Progenitor cell of endocrine pancreas (in vitro differentiated cells): ENCODE data around the gene SLC13A5. TPM values are rescaled to one million over a fixed set of nuclear protein-coding genes. Genes with fewer than 3 reads are reported as not detected.
"Not testable (repeated sequence)": the region's sequence is repeated elsewhere in the genome, so short reads cannot be mapped to it uniquely, and the experiment has no call there.

Experiments used
- DNase-seq: peaks from one replicate; pipeline ENCODE4 v3.0.0; 2021; ENCODE audit warnings: low spot score; ENCODE audit not compliant: unreplicated experiment
- H3K27ac Mint-ChIP-seq: 2 replicates; pipeline ENCODE4 v1.8.0; 2021; ENCODE audit warnings: mild to moderate bottlenecking, moderate library complexity, mixed read lengths
- H3K27me3 Mint-ChIP-seq: 2 replicates; pipeline ENCODE4 v1.8.0; 2021; ENCODE audit warnings: mixed read lengths
- H3K36me3 Mint-ChIP-seq: 2 replicates; pipeline ENCODE4 v1.8.0; 2022; ENCODE audit warnings: mixed read lengths; ENCODE audit not compliant: insufficient read depth
- H3K4me1 Mint-ChIP-seq: 2 replicates; pipeline ENCODE4 v1.8.0; 2021; ENCODE audit warnings: low read depth, mixed read lengths
- H3K4me3 Mint-ChIP-seq: 2 replicates; pipeline ENCODE4 v1.8.0; 2021; ENCODE audit warnings: low read depth, mild to moderate bottlenecking, moderate library complexity, mixed read lengths
- H3K9me3 Mint-ChIP-seq: 2 replicates; pipeline ENCODE4 v1.8.0; 2021; ENCODE audit warnings: low read depth, mixed read lengths
- total RNA-seq: library from RNA; stranded (reverse); gene quantifications from 2 replicates; pipeline ENCODE4 v1.2.1, GENCODE V29; 2021
- TF ChIP-seq, protein P1 (sequence below): fragments of 200-600 bp; sonication (generic); IDR thresholded peaks from one replicate; pipeline ENCODE4 v1.5.0; 2021; ENCODE audit warnings: antibody characterized with exemption, mild to moderate bottlenecking; ENCODE audit not compliant: unreplicated experiment

SLC13A5 gene
- total RNA-seq, 1 donor from 2014 or later, result 0.93 TPM

DNA sequence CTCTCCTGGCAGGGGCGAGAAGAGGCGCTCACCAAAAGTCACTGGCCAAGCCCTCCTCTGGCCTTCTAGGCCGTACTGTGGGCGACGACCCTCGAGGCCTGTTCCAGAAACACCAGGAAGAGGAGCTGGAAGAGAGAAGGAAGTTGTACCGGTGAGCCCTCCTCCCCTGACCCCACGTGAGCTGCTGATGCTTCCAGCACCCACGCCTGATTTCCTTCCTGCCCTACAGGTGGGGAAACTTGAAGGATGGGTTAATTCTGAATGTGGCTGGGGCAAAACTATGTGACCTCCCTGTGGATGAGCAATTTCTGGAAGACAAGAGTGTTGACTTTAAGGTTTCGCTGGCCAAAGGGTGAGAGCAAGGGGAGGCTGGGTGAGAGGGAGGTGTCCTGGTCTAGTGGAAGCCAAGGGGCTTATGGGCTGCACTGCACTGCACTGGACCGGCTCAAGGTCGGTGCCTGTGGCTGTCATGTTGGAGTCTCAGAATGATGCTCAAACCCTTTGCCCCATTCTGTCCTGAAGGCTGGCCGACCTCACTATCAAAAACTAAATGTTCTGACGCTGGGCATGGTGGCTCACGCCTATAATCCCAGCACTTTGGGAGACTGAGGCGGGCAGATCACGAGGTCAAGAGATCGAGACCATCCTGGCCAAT is 55.4 kb downstream of the SLC13A5 start:
- Mint-ChIP-seq H3K9me3 (no peaks in the 10 kb centered on the region), H3K27me3 (peaks cover 40% of the 10 kb centered on the region), H3K4me3 (peak overlapping the region; percentile 74), H3K36me3 (no peaks in the 10 kb centered on the region), H3K27ac (no peak overlapping the region), H3K4me1 (peaks cover 21% of the 10 kb centered on the region)
- no peak for DNase-seq
- TF ChIP-seq, protein P1, sequence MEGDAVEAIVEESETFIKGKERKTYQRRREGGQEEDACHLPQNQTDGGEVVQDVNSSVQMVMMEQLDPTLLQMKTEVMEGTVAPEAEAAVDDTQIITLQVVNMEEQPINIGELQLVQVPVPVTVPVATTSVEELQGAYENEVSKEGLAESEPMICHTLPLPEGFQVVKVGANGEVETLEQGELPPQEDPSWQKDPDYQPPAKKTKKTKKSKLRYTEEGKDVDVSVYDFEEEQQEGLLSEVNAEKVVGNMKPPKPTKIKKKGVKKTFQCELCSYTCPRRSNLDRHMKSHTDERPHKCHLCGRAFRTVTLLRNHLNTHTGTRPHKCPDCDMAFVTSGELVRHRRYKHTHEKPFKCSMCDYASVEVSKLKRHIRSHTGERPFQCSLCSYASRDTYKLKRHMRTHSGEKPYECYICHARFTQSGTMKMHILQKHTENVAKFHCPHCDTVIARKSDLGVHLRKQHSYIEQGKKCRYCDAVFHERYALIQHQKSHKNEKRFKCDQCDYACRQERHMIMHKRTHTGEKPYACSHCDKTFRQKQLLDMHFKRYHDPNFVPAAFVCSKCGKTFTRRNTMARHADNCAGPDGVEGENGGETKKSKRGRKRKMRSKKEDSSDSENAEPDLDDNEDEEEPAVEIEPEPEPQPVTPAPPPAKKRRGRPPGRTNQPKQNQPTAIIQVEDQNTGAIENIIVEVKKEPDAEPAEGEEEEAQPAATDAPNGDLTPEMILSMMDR, result no peak

DNA sequence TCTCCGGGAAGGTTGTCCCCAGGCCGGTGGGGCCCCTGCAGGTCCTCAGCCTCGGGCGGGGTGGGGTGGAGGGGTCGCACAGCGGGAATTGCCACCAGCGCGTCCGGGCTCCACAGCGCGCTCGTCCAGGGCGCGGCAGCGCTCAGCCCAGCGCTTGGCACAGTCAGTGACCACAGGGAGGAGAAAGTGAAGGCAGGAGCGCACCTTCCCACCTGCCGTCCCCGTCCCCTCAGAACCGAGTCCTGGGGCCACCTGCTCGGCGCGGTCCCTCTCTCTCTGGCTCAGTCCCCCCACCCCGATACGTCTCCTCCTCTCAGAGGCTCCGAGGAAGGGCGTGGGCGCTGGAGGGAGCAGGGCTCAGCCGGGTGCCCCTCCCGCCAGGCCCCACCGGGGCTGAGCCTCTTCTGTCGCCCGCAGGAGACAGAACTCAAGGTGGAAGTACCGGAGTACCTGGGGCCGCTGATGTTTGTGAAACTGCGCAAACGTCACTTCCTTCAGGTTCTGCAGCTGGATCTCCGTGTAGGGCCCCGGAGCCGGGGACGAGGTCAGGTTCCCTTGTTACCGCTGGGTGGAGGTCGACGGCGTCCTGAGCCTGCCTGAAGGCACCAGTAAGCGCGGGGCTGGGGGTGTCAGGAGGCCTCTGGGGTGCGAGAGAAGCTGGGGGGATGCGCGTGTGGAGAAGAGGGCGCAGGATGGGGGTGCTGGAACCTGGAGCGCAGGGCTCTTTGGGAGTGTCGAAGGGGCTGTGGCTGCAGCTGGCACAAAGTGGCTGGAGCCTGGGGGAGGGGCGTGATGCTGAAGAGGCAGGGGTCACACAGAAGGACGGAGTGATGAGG is 56.2 kb downstream of the SLC13A5 start:
- Mint-ChIP-seq H3K4me3 (peak overlapping the region; percentile 74), H3K27me3 (peaks cover 42% of the 10 kb centered on the region), H3K4me1 (peaks cover 26% of the 10 kb centered on the region)
- DNase-seq, H3K27ac Mint-ChIP-seq, H3K9me3 Mint-ChIP-seq, H3K36me3 Mint-ChIP-seq: not testable (repeated sequence)

DNA sequence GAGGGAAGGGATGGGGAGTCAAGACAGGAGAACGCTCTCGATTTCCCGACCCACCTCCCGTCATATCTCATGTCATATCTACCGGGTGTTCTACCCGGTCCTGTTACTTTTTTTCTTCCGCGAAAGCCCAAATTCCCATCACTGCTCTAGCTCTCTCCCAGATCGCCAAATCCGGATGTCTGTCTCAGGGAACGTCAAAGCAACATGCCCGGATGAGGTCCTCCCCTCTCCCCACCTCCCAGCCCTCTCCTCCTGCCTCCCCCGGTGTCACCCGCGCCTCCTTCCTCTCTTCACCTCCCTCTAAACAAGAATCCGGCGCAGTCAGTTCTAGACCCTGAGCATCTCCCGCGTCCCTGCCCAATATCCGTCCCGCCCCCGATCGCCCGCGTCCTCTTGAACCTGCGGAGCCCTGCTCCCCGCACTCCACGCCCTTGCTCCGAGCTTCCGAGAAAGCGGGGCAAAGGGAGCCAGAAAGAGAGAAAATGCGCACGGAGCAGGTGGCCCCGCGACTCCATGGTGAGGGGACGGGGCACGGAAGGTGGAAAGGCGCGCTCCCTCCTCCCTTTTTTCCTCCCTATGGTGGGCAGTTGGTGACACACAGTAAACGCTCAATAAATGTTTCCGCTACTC is 57.3 kb downstream of the SLC13A5 start:
- H3K27ac Mint-ChIP-seq, result not testable (repeated sequence)

DNA sequence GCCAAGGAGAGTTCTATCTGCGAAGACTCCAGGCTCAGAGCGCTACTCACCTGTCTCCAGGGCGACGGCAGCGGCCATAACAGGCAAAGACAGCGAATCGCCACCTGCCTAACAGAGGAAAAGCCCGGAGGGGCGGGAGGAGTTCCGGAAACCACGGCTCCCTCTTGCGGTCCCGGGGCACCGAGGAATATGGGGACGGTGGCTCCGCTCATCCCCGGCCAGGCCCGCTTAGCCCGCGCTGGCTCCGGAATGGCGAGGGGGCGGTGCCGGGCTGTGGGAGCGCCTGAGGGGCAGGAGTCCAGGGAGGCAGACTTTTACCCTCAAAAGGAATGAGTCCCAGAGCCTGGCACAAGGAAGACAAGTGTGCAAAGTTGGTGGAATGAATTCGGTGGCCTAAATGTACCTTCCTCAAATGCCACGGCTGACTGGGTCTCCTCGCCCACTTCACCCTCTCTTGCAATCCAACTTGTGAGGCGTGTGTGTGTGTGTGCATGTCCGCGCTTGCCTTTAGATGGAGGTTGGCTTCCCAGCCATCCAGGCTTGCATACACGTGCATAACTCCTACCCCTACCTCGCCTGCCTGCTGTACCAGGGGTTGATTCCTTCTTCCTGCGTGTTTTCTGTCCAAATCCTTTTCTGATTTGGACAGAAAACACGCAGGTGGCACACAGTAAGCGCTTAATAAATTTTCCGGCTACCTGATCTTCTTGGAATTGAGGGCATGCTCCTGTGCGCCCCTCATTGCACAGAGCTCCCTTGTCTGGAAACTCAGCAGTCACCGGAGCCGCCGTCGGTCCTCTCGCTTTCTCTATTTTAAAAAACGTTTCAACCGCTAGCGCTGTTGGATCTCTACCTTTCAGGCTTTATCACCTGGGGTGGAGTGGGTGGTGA is 58.1 kb downstream of the SLC13A5 start:
- H3K4me3 Mint-ChIP-seq, result peak overlapping the region; percentile 65
- peaks cover 37% of the 10 kb centered on the region for H3K27me3 Mint-ChIP-seq
- TF ChIP-seq, protein P1, result no peak
- no peaks in the 10 kb centered on the region for H3K9me3 Mint-ChIP-seq
- H3K27ac Mint-ChIP-seq, result no peak overlapping the region
- peaks cover 31% of the 10 kb centered on the region for H3K4me1 Mint-ChIP-seq
- DNase-seq, result no peak
- no peaks in the 10 kb centered on the region for H3K36me3 Mint-ChIP-seq

More for the DNA sequence above, 57.3 kb downstream of the SLC13A5 start:
- H3K27me3 Mint-ChIP-seq, result peaks cover 42% of the 10 kb centered on the region
- not testable (repeated sequence) for H3K9me3 Mint-ChIP-seq, DNase-seq, H3K36me3 Mint-ChIP-seq
- peaks cover 26% of the 10 kb centered on the region for H3K4me1 Mint-ChIP-seq
- peak overlapping the region; percentile 69 for H3K4me3 Mint-ChIP-seq

DNA sequence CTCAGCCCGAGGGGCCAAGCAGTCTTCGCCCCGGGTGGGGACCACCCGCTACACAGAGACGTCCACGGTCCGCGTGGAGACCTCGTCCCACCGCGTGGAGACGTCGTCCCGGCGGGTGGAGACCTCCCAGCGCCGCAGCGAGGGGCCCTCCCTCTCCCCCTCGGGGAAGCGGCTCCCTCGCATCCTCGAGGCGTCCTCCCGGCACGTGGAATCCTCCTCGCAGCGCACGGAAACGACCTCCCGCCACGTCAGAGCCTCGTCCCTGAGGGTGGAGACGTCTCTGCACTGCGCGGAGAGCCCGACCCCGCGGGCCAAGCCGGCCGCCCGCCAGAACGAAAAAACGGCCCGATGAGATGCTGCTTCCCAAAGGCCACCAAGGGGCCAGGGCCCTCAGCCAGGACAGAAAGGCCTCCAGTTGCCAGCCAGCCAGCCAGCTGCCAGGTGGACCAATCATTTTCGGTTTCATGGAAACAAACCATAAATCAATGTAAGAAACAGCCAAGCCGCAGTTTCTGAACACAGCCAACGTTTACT is 61.2 kb downstream of the SLC13A5 start:
- TF ChIP-seq, protein P1, result no peak
- peaks cover 3% of the 10 kb centered on the region for H3K36me3 Mint-ChIP-seq
- H3K4me1 Mint-ChIP-seq, result peaks cover 32% of the 10 kb centered on the region
- no peak for DNase-seq
- peak overlapping the region; percentile 35 for H3K4me3 Mint-ChIP-seq
- no peak overlapping the region for H3K27ac Mint-ChIP-seq
- H3K27me3 Mint-ChIP-seq, result peaks cover 29% of the 10 kb centered on the region
- H3K9me3 Mint-ChIP-seq, result no peaks in the 10 kb centered on the region
